ENCODE results near the gene ADSS1.

Gene ADSS1

DNA sequence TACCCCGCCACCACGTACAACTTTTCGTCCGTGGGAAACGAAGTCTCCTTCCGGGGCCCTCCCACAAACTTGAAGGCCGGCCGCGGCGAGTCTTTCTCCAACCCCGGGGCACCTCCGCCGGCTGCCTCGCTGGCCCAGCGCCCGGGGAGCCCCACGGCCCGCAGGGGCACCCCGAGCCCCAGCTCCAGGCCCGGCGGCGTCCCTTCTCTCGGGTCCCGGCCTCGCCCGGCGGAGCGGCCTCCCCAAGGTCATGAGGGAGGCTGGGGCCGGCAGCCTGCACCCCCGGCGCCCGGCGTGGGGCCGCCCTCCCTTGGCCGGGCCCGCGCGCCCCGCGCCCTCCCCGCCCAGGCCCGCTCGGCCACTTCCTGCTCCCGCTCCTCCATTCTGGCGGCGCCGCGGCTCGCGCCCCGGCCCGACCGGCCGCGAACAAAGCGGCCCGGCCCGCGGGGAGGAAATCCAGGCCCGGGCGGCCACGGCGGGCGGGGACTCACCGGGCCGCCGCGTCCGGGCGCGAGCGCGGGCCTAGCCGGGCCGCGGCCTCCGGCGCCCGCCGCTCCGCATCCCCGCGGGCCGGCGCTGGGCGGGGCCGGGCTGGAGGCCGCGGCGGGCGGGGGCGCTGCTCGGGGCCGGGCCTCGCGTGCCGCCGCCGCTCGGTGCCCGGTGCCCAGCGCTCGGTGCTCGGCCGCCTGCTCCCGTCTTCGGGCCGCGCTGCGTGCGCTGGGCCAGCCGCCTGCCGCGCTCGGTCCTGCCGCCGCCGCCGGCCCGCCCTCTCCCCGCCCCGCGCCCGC, 71.2 kb downstream of the ADSS1 start, which contains the start of gene AKT1:
Gene AKT1, minus strand, starts transcription at position 756 of the 788 bp plus-strand sequence. CDS start 3,105 bp downstream, outside the sequence.
- DNase-seq (ENCODE audit: low read depth in 2 of 2): no peak

DNA sequence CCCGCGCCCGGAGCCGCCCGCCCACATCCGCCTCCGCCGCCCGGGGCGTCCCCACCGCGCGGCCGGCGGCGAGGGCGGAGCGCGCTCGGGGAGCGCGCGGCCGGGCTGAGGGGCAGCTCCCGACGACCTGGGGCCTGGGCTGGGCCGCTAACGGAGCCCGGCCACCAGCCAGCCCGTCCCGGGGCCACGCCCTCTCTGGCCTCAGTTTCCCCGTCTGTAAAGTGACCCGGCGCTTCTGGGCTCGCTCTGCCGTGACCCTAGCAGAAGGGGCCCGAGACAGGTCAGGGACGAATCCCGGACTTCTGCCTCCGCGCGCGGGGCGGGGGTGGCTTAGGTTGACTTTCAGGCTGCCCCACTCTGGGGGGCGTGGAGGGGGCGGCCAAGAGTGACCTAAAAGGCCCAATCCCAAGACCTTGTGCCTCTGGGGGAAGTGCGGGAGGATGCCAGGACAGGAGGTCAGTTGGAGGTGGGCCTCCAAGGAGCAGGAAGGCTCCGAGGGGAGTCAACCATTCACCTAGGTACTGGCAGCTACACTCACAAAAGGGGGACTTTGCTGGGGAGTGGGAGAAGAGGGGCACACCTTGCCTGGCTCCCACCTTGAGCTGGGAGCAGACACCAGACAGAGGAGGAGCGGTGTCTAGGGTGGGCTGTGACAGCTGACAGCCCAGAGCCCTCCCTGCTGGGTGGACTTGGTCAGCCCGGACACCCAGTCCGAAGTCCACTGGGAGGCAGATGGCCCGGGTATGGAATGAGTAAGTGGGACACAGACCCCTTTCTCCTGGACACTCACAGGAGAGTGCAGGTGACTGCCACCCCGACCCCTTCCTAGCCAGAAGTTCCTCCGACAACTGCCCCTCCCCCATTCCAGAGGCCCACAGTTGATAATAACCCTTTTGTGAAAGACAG, 72.0 kb downstream of the ADSS1 start:
- no peak for DNase-seq (ENCODE audit: low read depth in 2 of 2)

DNA sequence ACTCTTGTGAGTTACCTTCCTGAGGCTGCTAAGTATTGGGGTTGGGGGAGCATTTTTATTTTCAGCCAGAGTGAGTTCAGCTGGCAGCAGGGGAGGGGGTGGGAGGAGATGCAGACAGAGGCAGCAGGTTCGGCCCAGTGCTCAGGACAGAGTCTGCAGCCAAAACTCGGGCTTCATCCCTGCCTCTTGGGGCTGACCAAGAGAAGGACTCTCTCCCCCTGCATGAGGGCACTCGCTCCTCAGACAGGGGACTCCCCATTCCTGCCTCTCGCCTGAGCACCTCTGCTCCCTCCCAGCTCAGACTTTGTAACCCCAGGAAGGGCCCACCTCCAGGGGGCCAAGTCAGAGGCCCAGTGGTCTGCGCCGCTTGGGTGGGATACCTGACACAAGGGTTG, 72.7 kb downstream of the ADSS1 start:
- no peak for DNase-seq (ENCODE audit: low read depth in 2 of 2)

Data from activated CD8-positive, alpha-beta memory T cell treated with anti-CD3 and anti-CD28 coated beads for 4 hours (primary cell).